ENCODE data around the gene SORT1. TPM values are rescaled to one million over a fixed set of nuclear protein-coding genes. Genes with fewer than 3 reads are reported as not detected.

SORT1 gene
- total and polyA plus RNA-seq, 2 of the 13 experiments (the other 11 are each of a cell fraction or from before 2014, with no cell fraction given), result 32.4 to 93.0 TPM

DNA sequence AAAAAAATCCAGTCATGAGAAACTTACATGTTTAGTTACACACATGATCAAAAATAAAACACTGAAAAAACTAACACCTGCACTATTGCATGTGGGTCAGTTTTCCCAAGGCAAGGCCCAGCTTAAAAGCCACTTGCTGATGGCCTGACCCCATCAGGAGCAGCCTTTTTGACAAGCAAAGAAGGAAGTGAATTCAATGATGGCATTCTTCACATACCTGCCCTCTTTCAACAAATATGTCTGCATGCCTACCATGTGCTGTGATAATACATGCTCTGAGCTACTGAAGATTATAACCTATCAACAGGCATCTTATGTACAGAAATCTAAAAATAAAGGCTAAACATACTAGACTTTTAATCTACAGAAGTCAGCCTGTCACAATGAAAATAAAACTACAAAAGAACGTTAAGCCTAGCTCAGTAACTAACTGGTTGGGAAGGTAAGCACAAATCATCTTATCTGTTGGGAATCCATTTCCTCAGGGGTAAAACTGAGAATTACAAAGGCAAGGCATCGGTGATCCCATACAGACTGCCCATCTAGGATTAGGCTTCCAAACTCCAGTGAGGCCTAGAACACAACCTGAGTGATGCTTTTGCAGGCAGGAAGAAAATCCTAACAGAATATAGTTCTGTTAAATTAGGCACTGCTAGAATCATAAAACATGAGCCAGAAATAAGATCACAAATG is 14.5 kb downstream of the SORT1 start (continued):
- TF ChIP-seq, protein P1, sequence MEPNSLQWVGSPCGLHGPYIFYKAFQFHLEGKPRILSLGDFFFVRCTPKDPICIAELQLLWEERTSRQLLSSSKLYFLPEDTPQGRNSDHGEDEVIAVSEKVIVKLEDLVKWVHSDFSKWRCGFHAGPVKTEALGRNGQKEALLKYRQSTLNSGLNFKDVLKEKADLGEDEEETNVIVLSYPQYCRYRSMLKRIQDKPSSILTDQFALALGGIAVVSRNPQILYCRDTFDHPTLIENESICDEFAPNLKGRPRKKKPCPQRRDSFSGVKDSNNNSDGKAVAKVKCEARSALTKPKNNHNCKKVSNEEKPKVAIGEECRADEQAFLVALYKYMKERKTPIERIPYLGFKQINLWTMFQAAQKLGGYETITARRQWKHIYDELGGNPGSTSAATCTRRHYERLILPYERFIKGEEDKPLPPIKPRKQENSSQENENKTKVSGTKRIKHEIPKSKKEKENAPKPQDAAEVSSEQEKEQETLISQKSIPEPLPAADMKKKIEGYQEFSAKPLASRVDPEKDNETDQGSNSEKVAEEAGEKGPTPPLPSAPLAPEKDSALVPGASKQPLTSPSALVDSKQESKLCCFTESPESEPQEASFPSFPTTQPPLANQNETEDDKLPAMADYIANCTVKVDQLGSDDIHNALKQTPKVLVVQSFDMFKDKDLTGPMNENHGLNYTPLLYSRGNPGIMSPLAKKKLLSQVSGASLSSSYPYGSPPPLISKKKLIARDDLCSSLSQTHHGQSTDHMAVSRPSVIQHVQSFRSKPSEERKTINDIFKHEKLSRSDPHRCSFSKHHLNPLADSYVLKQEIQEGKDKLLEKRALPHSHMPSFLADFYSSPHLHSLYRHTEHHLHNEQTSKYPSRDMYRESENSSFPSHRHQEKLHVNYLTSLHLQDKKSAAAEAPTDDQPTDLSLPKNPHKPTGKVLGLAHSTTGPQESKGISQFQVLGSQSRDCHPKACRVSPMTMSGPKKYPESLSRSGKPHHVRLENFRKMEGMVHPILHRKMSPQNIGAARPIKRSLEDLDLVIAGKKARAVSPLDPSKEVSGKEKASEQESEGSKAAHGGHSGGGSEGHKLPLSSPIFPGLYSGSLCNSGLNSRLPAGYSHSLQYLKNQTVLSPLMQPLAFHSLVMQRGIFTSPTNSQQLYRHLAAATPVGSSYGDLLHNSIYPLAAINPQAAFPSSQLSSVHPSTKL (CRISPR knock-in tag; IDR thresholded peaks at IDR 0.05), result 0 out of 2 replicates have a peak, but pooled peaks have one; percentile 35
- TF ChIP-seq MAFF (IDR thresholded peaks at IDR 0.05; ENCODE audit: low read depth, low read length), result no peak
- TF ChIP-seq ZNF20 (CRISPR knock-in tag; IDR thresholded peaks at IDR 0.05), result no peak
- no peak for TF ChIP-seq MLLT10 (CRISPR knock-in tag; IDR thresholded peaks at IDR 0.05)
- TF ChIP-seq, protein P2, sequence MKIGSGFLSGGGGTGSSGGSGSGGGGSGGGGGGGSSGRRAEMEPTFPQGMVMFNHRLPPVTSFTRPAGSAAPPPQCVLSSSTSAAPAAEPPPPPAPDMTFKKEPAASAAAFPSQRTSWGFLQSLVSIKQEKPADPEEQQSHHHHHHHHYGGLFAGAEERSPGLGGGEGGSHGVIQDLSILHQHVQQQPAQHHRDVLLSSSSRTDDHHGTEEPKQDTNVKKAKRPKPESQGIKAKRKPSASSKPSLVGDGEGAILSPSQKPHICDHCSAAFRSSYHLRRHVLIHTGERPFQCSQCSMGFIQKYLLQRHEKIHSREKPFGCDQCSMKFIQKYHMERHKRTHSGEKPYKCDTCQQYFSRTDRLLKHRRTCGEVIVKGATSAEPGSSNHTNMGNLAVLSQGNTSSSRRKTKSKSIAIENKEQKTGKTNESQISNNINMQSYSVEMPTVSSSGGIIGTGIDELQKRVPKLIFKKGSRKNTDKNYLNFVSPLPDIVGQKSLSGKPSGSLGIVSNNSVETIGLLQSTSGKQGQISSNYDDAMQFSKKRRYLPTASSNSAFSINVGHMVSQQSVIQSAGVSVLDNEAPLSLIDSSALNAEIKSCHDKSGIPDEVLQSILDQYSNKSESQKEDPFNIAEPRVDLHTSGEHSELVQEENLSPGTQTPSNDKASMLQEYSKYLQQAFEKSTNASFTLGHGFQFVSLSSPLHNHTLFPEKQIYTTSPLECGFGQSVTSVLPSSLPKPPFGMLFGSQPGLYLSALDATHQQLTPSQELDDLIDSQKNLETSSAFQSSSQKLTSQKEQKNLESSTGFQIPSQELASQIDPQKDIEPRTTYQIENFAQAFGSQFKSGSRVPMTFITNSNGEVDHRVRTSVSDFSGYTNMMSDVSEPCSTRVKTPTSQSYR (CRISPR knock-in tag; IDR thresholded peaks at IDR 0.05; ENCODE audit: borderline replicate concordance), result no peak
- TF ChIP-seq SMAD1 (CRISPR knock-in tag; IDR thresholded peaks at IDR 0.05; ENCODE audit: borderline replicate concordance, low read depth), result no peak
- TF ChIP-seq ZNF234 (CRISPR knock-in tag; conservative IDR thresholded peaks at IDR 0.05), result no peak
- no peak for TF ChIP-seq NKX3-1 (CRISPR knock-in tag; IDR thresholded peaks at IDR 0.05)
- no peak for TF ChIP-seq HOXA5 (CRISPR knock-in tag; IDR thresholded peaks at IDR 0.05)
- no peak for TF ChIP-seq FOXJ3 (CRISPR knock-in tag; IDR thresholded peaks at IDR 0.05; ENCODE audit: borderline replicate concordance)
- no peak for TF ChIP-seq ZNF547 (CRISPR knock-in tag; IDR thresholded peaks at IDR 0.05)
- peak; percentile 92 for TF ChIP-seq ELF3 (CRISPR knock-in tag; IDR thresholded peaks at IDR 0.05)
- TF ChIP-seq HMG20A (CRISPR knock-in tag; IDR thresholded peaks at IDR 0.05; ENCODE audit: borderline replicate concordance), result no peak
- 0 out of 2 replicates have a peak, but pooled peaks have one; percentile 30 for TF ChIP-seq ZFX (CRISPR knock-in tag; IDR thresholded peaks at IDR 0.05; ENCODE audit: low read depth)
- TF ChIP-seq, protein P3, sequence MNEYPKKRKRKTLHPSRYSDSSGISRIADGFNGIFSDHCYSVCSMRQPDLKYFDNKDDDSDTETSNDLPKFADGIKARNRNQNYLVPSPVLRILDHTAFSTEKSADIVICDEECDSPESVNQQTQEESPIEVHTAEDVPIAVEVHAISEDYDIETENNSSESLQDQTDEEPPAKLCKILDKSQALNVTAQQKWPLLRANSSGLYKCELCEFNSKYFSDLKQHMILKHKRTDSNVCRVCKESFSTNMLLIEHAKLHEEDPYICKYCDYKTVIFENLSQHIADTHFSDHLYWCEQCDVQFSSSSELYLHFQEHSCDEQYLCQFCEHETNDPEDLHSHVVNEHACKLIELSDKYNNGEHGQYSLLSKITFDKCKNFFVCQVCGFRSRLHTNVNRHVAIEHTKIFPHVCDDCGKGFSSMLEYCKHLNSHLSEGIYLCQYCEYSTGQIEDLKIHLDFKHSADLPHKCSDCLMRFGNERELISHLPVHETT (CRISPR knock-in tag; conservative IDR thresholded peaks at IDR 0.05), result no peak
- TF ChIP-seq THAP11 (CRISPR knock-in tag; IDR thresholded peaks at IDR 0.05), result no peak
- TF ChIP-seq ZSCAN29 (CRISPR knock-in tag; conservative IDR thresholded peaks at IDR 0.05), result no peak
- TF ChIP-seq ATF1 (CRISPR knock-in tag; IDR thresholded peaks at IDR 0.05), result 0 out of 2 replicates have a peak, but pooled peaks have one; percentile 19
- TF ChIP-seq, protein P4, sequence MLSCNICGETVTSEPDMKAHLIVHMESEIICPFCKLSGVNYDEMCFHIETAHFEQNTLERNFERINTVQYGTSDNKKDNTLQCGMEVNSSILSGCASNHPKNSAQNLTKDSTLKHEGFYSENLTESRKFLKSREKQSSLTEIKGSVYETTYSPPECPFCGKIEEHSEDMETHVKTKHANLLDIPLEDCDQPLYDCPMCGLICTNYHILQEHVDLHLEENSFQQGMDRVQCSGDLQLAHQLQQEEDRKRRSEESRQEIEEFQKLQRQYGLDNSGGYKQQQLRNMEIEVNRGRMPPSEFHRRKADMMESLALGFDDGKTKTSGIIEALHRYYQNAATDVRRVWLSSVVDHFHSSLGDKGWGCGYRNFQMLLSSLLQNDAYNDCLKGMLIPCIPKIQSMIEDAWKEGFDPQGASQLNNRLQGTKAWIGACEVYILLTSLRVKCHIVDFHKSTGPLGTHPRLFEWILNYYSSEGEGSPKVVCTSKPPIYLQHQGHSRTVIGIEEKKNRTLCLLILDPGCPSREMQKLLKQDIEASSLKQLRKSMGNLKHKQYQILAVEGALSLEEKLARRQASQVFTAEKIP (CRISPR knock-in tag; IDR thresholded peaks at IDR 0.05; ENCODE audit: borderline replicate concordance), result no peak
- peak; percentile 41; the same call in 1 of the 2 replicates for TF ChIP-seq RARA (CRISPR knock-in tag; IDR thresholded peaks at IDR 0.05)
- TF ChIP-seq ZNF383 (CRISPR knock-in tag; IDR thresholded peaks at IDR 0.05; ENCODE audit: borderline replicate concordance), result no peak
